Right lobe of liver (tissue), 4 donors: ENCODE data around the gene APCDD1L.

Source experiments
- POLR2A ChIP-seq: fragments of 450-650 bp; IDR thresholded peaks from one replicate; pipeline ENCODE4 v1.6.1; 2017; ENCODE audit warnings: antibody characterized with exemption, mild to moderate bottlenecking
- TF ChIP-seq, protein P1 (sequence below), 4 donors: fragments of 200-600 bp in 3 of 4; fragments of 450-650 bp in 1 of 4; IDR thresholded peaks; one replicate each; pipeline versions ENCODE4 v1.5.1 to v1.8.0; 2016 to 2022; ENCODE audit warnings: antibody characterized with exemption in 4 of 4, mild to moderate bottlenecking in 2 of 4
- donor health status: DM: no; HTN: no; CAD: no.
- donor health status: DM: no; HTN: no; CAD: no.
- donor health status: DM: no; HTN: yes; CAD: no.

GRCh38 chr20:58543274-58543673, 28.1 kb upstream of the APCDD1L start:
- TF ChIP-seq, protein P1, sequence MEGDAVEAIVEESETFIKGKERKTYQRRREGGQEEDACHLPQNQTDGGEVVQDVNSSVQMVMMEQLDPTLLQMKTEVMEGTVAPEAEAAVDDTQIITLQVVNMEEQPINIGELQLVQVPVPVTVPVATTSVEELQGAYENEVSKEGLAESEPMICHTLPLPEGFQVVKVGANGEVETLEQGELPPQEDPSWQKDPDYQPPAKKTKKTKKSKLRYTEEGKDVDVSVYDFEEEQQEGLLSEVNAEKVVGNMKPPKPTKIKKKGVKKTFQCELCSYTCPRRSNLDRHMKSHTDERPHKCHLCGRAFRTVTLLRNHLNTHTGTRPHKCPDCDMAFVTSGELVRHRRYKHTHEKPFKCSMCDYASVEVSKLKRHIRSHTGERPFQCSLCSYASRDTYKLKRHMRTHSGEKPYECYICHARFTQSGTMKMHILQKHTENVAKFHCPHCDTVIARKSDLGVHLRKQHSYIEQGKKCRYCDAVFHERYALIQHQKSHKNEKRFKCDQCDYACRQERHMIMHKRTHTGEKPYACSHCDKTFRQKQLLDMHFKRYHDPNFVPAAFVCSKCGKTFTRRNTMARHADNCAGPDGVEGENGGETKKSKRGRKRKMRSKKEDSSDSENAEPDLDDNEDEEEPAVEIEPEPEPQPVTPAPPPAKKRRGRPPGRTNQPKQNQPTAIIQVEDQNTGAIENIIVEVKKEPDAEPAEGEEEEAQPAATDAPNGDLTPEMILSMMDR (IDR thresholded peaks at IDR 0.05), result no peak
- TF ChIP-seq POLR2A, result no peak
